ENCODE data around the gene ABCC1.
"Not testable (repeated sequence)": the region's sequence is repeated elsewhere in the genome, so short reads cannot be mapped to it uniquely, and the experiment has no call there.

Gene ABCC1

GRCh38 chr16:16163571-16163970 lies 214.2 kb downstream of the ABCC1 start:
- no peak for DNase-seq

GRCh38 chr16:16164243-16164642 lies 214.8 kb downstream of the ABCC1 start:
- DNase-seq = no peak

- no peak for DNase-seq
Observed at GRCh38 chr16:16166085-16166484, 216.7 kb downstream of the ABCC1 start.

GRCh38 chr16:16166949-16167348 lies 217.5 kb downstream of the ABCC1 start:
- DNase-seq = no peak

GRCh38 chr16:16167927-16168326 lies 218.5 kb downstream of the ABCC1 start:
- DNase-seq = no peak

GRCh38 chr16:16168431-16168830 lies 219.0 kb downstream of the ABCC1 start:
- no peak for DNase-seq

GRCh38 chr16:16169615-16170014 lies 220.2 kb downstream of the ABCC1 start:
- DNase-seq = no peak

GRCh38 chr16:16171332-16171919 lies 222.0 kb downstream of the ABCC1 start:
- no peak for DNase-seq

- DNase-seq = no peak
Observed at GRCh38 chr16:16172991-16173390, 223.6 kb downstream of the ABCC1 start.

- no peak for DNase-seq
Observed at GRCh38 chr16:16175296-16175695, 225.9 kb downstream of the ABCC1 start.

- DNase-seq = no peak
Observed at GRCh38 chr16:16176328-16176727, 226.9 kb downstream of the ABCC1 start.

- no peak for DNase-seq
Observed at GRCh38 chr16:16178455-16179162, 229.2 kb downstream of the ABCC1 start.

- DNase-seq = not testable (repeated sequence)
Observed at GRCh38 chr16:16181748-16182147, 232.3 kb downstream of the ABCC1 start.

GRCh38 chr16:16182918-16183317 lies 233.5 kb downstream of the ABCC1 start:
- DNase-seq = no peak

GRCh38 chr16:16183562-16183961 lies 234.1 kb downstream of the ABCC1 start:
- DNase-seq = no peak

- DNase-seq = no peak
Observed at GRCh38 chr16:16184594-16184993, 235.2 kb downstream of the ABCC1 start.

- no peak for DNase-seq
Observed at GRCh38 chr16:16185095-16185494, 235.7 kb downstream of the ABCC1 start.

- DNase-seq = no peak
Observed at GRCh38 chr16:16186820-16187219, 237.4 kb downstream of the ABCC1 start.

- DNase-seq = no peak
Observed at GRCh38 chr16:16188827-16189226, 239.4 kb downstream of the ABCC1 start.

GRCh38 chr16:16189842-16190241 lies 240.4 kb downstream of the ABCC1 start:
- DNase-seq = no peak

- no peak for DNase-seq
Observed at GRCh38 chr16:16190546-16190945, 241.1 kb downstream of the ABCC1 start.

- not testable (repeated sequence) for DNase-seq
Observed at GRCh38 chr16:16190966-16191365, 241.6 kb downstream of the ABCC1 start.

GRCh38 chr16:16191493-16192167 lies 242.2 kb downstream of the ABCC1 start:
- no peak for DNase-seq

All from activated CD4-positive, CD25-positive, alpha-beta regulatory T cell treated with anti-CD3 and anti-CD28 coated beads, Interleukin-2, amount 50 U/mL, for 72 hours (primary cell).